Spleen (tissue), 11 donors: ENCODE measurements around the gene RRP12. TPM values are rescaled to one million over a fixed set of nuclear protein-coding genes. Genes with fewer than 3 reads are reported as not detected.

Source experiments
- DNase-seq: peaks from one replicate; pipeline ENCODE4 v3.0.0-alpha.2; 2020
- H3K27ac ChIP-seq, 8 donors: fragments of 200-600 bp; sonication (generic) in 7 of 8; 1 replicate in 4 of 8; 2 replicates in 4 of 8; pipeline versions ENCODE4 v1.5.0 to v1.8.0; 2016 to 2021; ENCODE audit warnings: inconsistent platforms in 4 of 8, mild to moderate bottlenecking in 4 of 8, moderate library complexity in 1 of 8
- H3K27me3 ChIP-seq, 7 donors: fragments of 200-600 bp; sonication (generic) in 6 of 7; replicated peaks in 1 of 7; 1 replicate in 4 of 7; 2 replicates in 3 of 7; pipeline versions ENCODE4 v1.5.0 to v1.8.0; 2016 to 2021; ENCODE audit warnings: inconsistent platforms in 3 of 7, mild to moderate bottlenecking in 1 of 7
- H3K36me3 ChIP-seq, 6 donors: fragments of 200-600 bp; sonication (generic) in 5 of 6; 1 replicate in 4 of 6; 2 replicates in 2 of 6; pipeline versions ENCODE4 v1.5.0 to v1.8.0; 2016 to 2021; ENCODE audit warnings: inconsistent platforms in 2 of 6
- H3K4me1 ChIP-seq, 6 donors: fragments of 200-600 bp; sonication (generic) in 5 of 6; 1 replicate in 3 of 6; 2 replicates in 3 of 6; pipeline versions ENCODE4 v1.5.0 to v1.8.0; 2016 to 2021; ENCODE audit warnings: inconsistent platforms in 3 of 6
- H3K4me3 ChIP-seq, 8 donors: fragments of 200-600 bp; sonication (generic) in 7 of 8; 1 replicate in 4 of 8; 2 replicates in 4 of 8; pipeline versions ENCODE4 v1.5.0 to v1.8.0; 2016 to 2021; ENCODE audit warnings: inconsistent platforms in 4 of 8, mild to moderate bottlenecking in 4 of 8, moderate library complexity in 2 of 8
- H3K9me3 ChIP-seq, 8 donors: fragments of 200-600 bp; sonication (generic) in 7 of 8; 1 replicate in 4 of 8; 2 replicates in 4 of 8; pipeline versions ENCODE4 v1.5.0 to v1.8.0; 2016 to 2021; ENCODE audit warnings: inconsistent platforms in 4 of 8
- CTCF ChIP-seq, 11 experiments: fragments of 200-600 bp in 7 of 11; fragments of 450-650 bp in 4 of 11; sonication (generic) in 4 of 11; IDR thresholded peaks in 8 of 11; conservative IDR thresholded peaks in 3 of 11; 1 replicate in 7 of 11; 2 replicates in 4 of 11; pipeline versions ENCODE4 v1.4.0 to v1.8.0; 2016 to 2021; ENCODE audit warnings: antibody characterized with exemption in 11 of 11, inconsistent platforms in 4 of 11, mild to moderate bottlenecking in 1 of 11
- POLR2A ChIP-seq, 3 donors: fragments of 450-650 bp; IDR thresholded peaks; one replicate each; pipeline ENCODE4 v1.5.1; 2017; ENCODE audit warnings: antibody characterized with exemption in 3 of 3, mild to moderate bottlenecking in 1 of 3
- POLR2AphosphoS5 ChIP-seq, 3 donors: sonication (generic); formaldehyde crosslinking; IDR thresholded peaks; one replicate each; pipeline ENCODE4 v1.5.1; 2017; ENCODE audit warnings: antibody characterized with exemption in 3 of 3
- WGBS, 5 donors: extraction: QIAGEN DNeasy Blood & Tissue Kit in 3 of 5; methylation state at CpG; one replicate each; pipeline versions ENCODE4 v1.1.5 to v1.1.7; 2013 to 2018; 5-methylcytosine and 5-hydroxymethylcytosine counted together
- intact Hi-C: fragments of 100-400 bp; cut with DNase I; formaldehyde crosslinking; loops from one replicate; pipeline ENCODE4 v1.15.0; 2023; ENCODE audit warnings: low total_unique reads
- polyA plus RNA-seq, 3 donors: library from polyadenylated mRNA; stranded (reverse); fragments of 200-250 nt; gene quantifications; one replicate each; pipeline ENCODE4 v1.2.1, GENCODE V29; 2013
- total RNA-seq, 7 donors: library from RNA; depleted of rRNA in 3 of 7; stranded (reverse); fragments of >200 nt in 3 of 7; fragmentation: NEBNext Ultra II Directional in 4 of 7; extraction: Animal tissue kit (Norgen Biotek cat#: 25700) in 4 of 7; gene quantifications; one replicate each; pipeline versions ENCODE4 v1.1.0 to v1.2.1, GENCODE V29; 2016 to 2021
- donor health status: healthy with polysubstance abuse.
- donor health status: DM: no; HTN: no; CAD: no; lungs with moderate emphysema.
- donor health status: DM: no; HTN: no; CAD: no.
- donor health status: Bipolar disorder and iron deficiency.
- donor health status: healthy.
- donor health status: DM: no; HTN: no; CAD: no.
- donor health status: DM: yes; HTN: yes; CAD: no.

Gene RRP12
- total and polyA plus RNA-seq, 10 donors = 12.3 to 51.4 (median 24.9) TPM

DNA sequence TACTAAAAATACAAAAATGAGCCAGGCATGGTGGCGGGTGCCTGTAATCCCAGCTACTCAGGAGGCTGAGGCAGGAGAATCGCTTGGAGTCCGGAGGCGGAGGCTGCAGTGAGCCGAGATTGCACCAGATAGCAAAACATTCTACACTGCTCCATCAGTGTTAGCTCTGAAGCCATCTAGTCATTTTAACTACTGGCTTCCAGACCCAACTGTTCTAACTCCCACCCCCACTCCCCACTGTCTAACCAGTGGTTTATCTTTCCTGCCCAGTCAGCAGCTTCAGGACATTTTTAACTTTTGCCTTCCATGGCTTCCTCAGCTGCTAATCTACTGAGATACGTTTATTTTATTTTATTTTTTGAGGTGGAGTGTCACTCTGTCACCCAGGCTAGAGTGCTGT is 88.2 kb downstream of the RRP12 start:
- WGBS, 5 donors = 77 to 86% (median 81%) methylated on average over 6 of the region's 6 CpGs
- TF ChIP-seq POLR2A (IDR thresholded peaks at IDR 0.05) (no peak), CTCF (IDR thresholded peaks at IDR 0.05 in 8 of 11, conservative IDR thresholded peaks at IDR 0.05 in 3 of 11) (no peak), POLR2AphosphoS5 (IDR thresholded peaks at IDR 0.05) (no peak)

DNA sequence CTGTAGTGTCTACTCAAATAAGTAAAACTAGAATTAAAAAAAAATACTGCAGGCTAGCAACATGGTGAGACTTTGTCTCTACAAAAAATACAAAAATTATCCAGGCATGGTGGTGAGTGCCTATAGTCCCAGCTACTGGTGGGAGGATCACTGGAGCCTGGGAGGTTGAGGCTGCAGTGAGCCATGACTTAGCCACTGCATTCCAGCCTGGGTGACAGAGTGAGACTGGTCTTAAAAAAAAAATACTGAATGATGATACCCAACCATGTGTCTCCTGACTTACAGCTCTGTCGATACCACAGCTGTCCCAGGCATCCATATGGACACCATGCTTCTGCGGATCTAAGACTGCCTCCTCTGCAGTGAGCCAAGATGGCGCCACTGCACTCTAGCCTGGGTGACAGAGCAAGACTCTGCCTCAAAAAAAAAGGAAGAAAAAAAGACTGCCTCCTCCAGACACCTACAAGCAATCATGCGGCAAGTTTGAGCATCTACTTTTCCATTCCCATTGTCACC is 90.0 kb downstream of the RRP12 start:
- TF ChIP-seq POLR2A (IDR thresholded peaks at IDR 0.05) (no peak), CTCF (IDR thresholded peaks at IDR 0.05 in 8 of 11, conservative IDR thresholded peaks at IDR 0.05 in 3 of 11) (no peak), POLR2AphosphoS5 (IDR thresholded peaks at IDR 0.05) (no peak)
- Histone ChIP-seq H3K9me3 (no peaks in the 10 kb centered on the region), H3K4me3 (no peak overlapping the region), H3K36me3 (no peaks in the 10 kb centered on the region), H3K4me1 (peaks cover 0 to 16% (median 0%) of the 10 kb centered on the region in 6 donors), H3K27me3 (no peaks in the 10 kb centered on the region), H3K27ac (no peak overlapping the region)
- 95 to 98% (median 97%) methylated on average over 4 of the region's 4 CpGs for WGBS, 5 donors
- intact Hi-C loops = no loop called here
- no peak for DNase-seq

More for the DNA sequence above, 88.2 kb downstream of the RRP12 start:
- Histone ChIP-seq H3K27me3 (no peaks in the 10 kb centered on the region), H3K4me1 (peaks cover 0 to 32% (median 4%) of the 10 kb centered on the region in 6 donors), H3K9me3 (no peaks in the 10 kb centered on the region), H3K36me3 (no peaks in the 10 kb centered on the region), H3K4me3 (no peak overlapping the region), H3K27ac (no peak overlapping the region)
- intact Hi-C loops = no loop called here
- DNase-seq = no peak

DNA sequence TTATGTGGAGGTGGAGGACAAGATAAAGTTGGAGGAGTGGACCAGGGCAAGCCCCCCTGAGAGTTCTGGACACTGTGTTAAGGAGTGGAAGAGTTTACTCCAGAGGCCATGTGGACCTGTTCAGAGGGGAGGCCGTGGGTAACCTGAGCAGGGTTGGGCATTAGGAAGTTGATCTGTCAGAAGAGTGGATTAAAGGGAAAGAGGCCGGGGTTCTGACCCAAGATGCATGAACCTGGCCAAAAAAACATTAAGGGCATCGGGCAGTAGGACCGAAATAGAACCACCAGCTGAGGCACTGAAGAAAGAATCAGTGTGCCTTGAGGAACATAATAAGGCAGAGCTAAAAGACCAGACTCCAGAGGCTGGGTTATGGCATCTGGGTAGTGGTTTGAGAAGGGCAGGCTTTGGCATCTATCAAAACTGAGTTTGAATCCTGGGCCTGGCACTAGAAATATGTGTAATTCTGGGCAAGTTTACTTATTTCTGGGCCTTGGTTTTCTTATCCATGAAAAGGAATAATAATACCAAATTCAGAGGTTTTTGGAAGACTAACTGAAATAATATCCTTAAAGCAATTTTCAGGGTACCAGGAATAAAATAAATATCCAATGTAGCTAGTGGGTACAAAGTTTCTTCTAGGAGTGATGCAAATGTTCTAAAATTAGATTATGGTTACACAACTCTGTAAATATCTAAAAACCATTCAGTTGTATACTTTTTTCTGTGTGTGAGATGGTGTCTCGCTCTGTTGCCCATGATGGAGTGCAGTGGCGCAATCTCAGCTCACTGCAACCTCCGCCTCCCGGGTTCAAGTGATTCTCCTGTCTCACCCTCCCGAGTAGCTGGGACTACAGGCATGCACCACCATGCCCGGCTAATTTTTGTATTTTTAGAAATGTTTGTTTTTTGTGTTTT is 93.0 kb downstream of the RRP12 start:
- WGBS, 5 donors = 74 to 85% (median 74%) methylated on average over 10 of the region's 10 CpGs
- H3K36me3 ChIP-seq = no peaks in the 10 kb centered on the region
- H3K27me3 ChIP-seq = no peaks in the 10 kb centered on the region
- no peak overlapping the region for H3K27ac ChIP-seq
- DNase-seq = no peak
- H3K4me3 ChIP-seq = no peak overlapping the region
- no peaks in the 10 kb centered on the region for H3K4me1 ChIP-seq
- intact Hi-C loops = no loop called here
- H3K9me3 ChIP-seq = no peaks in the 10 kb centered on the region
- no peak for TF ChIP-seq CTCF (IDR thresholded peaks at IDR 0.05 in 8 of 11, conservative IDR thresholded peaks at IDR 0.05 in 3 of 11)
- TF ChIP-seq POLR2AphosphoS5 (IDR thresholded peaks at IDR 0.05) = no peak
- TF ChIP-seq POLR2A (IDR thresholded peaks at IDR 0.05) = no peak

DNA sequence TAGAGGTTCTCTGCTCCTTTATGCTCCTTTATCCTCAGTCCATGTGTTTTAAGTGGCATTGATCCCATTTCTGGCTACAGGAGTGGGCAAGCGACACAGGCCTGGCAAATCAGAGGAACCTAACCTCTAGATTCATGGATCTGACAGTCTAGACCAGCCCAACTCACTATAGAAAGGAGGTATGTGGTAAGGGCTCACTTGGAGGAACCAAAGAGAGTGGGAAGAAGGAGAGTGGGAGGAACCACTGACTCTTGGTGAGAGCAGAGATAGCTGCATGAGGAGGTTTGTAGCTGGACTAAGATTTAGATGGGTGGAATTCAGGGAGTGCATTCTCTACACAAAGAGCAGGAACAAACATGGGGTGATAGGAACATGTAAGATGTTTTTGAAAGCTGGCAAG is 93.7 kb downstream of the RRP12 start:
- Histone ChIP-seq H3K27me3 (no peaks in the 10 kb centered on the region), H3K36me3 (no peaks in the 10 kb centered on the region), H3K4me1 (no peaks in the 10 kb centered on the region), H3K4me3 (no peak overlapping the region), H3K27ac (no peak overlapping the region), H3K9me3 (no peaks in the 10 kb centered on the region)
- TF ChIP-seq POLR2A (IDR thresholded peaks at IDR 0.05) (no peak), POLR2AphosphoS5 (IDR thresholded peaks at IDR 0.05) (no peak), CTCF (IDR thresholded peaks at IDR 0.05 in 8 of 11, conservative IDR thresholded peaks at IDR 0.05 in 3 of 11) (no peak)
- WGBS, 5 donors = 32 to 92% (median 48%) methylated on average over 1 of the region's 1 CpG
- DNase-seq = no peak
- intact Hi-C loops = no loop called here
